ENCODE data around the gene ZBED3. TPM values are rescaled to one million over a fixed set of nuclear protein-coding genes. Genes with fewer than 3 reads are reported as not detected.

Gene ZBED3
- total RNA-seq, 1 donor from 2014 or later: 13.4 TPM

GRCh38 chr5:77076961-77077828 lies 9.9 kb downstream of the ZBED3 start:
- DNase-seq (ENCODE audit: low read depth): no peak

GRCh38 chr5:77074745-77075144 lies 12.3 kb downstream of the ZBED3 start:
- DNase-seq (ENCODE audit: low read depth): no peak

GRCh38 chr5:77073667-77074066 lies 13.4 kb downstream of the ZBED3 start:
- no peak for DNase-seq (ENCODE audit: low read depth)

GRCh38 chr5:77066823-77067442 lies 20.2 kb downstream of the ZBED3 start:
- DNase-seq (ENCODE audit: low read depth): peak; percentile 76

GRCh38 chr5:77066184-77066583 lies 20.9 kb downstream of the ZBED3 start:
- no peak for DNase-seq (ENCODE audit: low read depth)

GRCh38 chr5:77065256-77065655 lies 21.8 kb downstream of the ZBED3 start:
- no peak for DNase-seq (ENCODE audit: low read depth)

GRCh38 chr5:77064040-77064439 lies 23.0 kb downstream of the ZBED3 start:
- no peak for DNase-seq (ENCODE audit: low read depth)

- no peak for DNase-seq (ENCODE audit: low read depth)
These were observed 40.5 kb downstream of the ZBED3 start for GRCh38 chr5:77046416-77047073.

- DNase-seq (ENCODE audit: low read depth): no peak
These were observed 51.1 kb downstream of the ZBED3 start for GRCh38 chr5:77035950-77036349.

GRCh38 chr5:77033338-77033737 lies 53.7 kb downstream of the ZBED3 start:
- no peak for DNase-seq (ENCODE audit: low read depth)

GRCh38 chr5:77032635-77033034 lies 54.5 kb downstream of the ZBED3 start:
- no peak for DNase-seq (ENCODE audit: low read depth)

- DNase-seq (ENCODE audit: low read depth): no peak
These were observed 55.2 kb downstream of the ZBED3 start for GRCh38 chr5:77031891-77032290.

GRCh38 chr5:77030097-77031071 lies 56.7 kb downstream of the ZBED3 start, which contains the start of gene AGGF1:
AGGF1 (plus strand) TSS chr5:77030404; CDS start chr5:77030767, 363 bp downstream.
- peak; percentile 87 for DNase-seq (ENCODE audit: low read depth)

GRCh38 chr5:77029376-77029885 lies 57.7 kb downstream of the ZBED3 start:
- DNase-seq (ENCODE audit: low read depth): no peak

- DNase-seq (ENCODE audit: low read depth): no peak
These were observed 58.3 kb downstream of the ZBED3 start for GRCh38 chr5:77028631-77029375.

GRCh38 chr5:77024490-77024889 lies 62.6 kb downstream of the ZBED3 start:
- no peak for DNase-seq (ENCODE audit: low read depth)

- no peak for DNase-seq (ENCODE audit: low read depth)
These were observed 64.3 kb downstream of the ZBED3 start for GRCh38 chr5:77022511-77023417.
